Measurements from ENCODE around the gene CNOT1.
"Not testable (repeated sequence)": the region's sequence is repeated elsewhere in the genome, so short reads cannot be mapped to it uniquely, and the experiment has no call there.

CNOT1 gene

GRCh38 chr16:58638148-58639036, 8.8 kb upstream of the CNOT1 start:
- ATAC-seq, result no peak

- not testable (repeated sequence) for ATAC-seq
These were observed 7.4 kb upstream of the CNOT1 start for GRCh38 chr16:58637021-58637420.

DNA sequence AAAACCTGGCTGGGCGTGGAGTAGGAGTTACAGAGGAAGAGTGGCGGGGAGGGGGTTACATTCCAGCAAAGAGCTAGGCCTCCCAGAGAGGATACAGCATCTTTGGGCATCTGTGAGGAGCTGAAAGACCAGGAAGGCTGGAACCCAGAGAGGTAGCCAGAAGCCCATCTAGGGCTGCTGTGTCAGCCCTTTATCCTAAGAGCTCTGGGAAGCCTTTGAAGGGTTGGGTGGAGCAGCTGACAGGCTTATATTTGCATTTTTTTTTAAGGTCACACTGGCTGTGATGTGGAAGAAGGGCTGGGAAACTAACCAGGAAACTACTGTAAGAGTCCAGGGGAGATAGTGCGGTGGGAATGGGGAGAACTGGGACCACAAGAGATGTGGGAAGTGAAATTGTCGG, 6.8 kb upstream of the CNOT1 start:
- no peak for ATAC-seq

- ATAC-seq, result no peak
These were observed 5.9 kb upstream of the CNOT1 start for GRCh38 chr16:58635502-58635901.

GRCh38 chr16:58634265-58634802, 4.7 kb upstream of the CNOT1 start:
- no peak for ATAC-seq

GRCh38 chr16:58628845-58629732, 537 bp downstream of the CNOT1 start:
- peak in 1 of 2 donors; percentile 0 for ATAC-seq

GRCh38 chr16:58624209-58624608, 5.4 kb downstream of the CNOT1 start:
- no peak for ATAC-seq

- ATAC-seq, result no peak
These were observed 9.2 kb downstream of the CNOT1 start for GRCh38 chr16:58620396-58620795.

- peak; percentile 44 to 65 for ATAC-seq
These were observed 14.3 kb downstream of the CNOT1 start for GRCh38 chr16:58615280-58615679.

DNA sequence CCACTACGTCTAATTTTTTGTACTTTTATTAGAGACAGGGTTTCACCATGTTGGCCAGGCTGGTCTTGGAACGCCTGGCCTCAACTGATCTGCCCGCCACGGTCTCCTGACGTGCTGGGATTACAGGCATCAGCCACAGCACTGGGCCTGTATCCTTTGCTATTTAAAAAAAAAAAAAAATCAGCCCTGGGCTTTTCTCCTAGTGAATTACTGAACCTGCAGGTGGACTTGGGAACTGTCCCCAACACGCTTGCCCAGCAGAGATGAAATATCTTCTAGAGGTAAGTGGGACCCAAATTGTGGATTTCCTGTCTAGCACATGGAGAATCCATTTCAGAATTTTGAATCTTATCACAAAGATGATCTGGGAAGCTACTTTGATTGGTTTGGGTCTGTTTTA, 14.8 kb downstream of the CNOT1 start:
- ATAC-seq, result no peak

- ATAC-seq, result no peak
These were observed 15.4 kb downstream of the CNOT1 start for GRCh38 chr16:58614212-58614611.

- not testable (repeated sequence) for ATAC-seq
These were observed 16.7 kb downstream of the CNOT1 start for GRCh38 chr16:58612965-58613364.

GRCh38 chr16:58608601-58609136, 21.0 kb downstream of the CNOT1 start:
- no peak for ATAC-seq

DNA sequence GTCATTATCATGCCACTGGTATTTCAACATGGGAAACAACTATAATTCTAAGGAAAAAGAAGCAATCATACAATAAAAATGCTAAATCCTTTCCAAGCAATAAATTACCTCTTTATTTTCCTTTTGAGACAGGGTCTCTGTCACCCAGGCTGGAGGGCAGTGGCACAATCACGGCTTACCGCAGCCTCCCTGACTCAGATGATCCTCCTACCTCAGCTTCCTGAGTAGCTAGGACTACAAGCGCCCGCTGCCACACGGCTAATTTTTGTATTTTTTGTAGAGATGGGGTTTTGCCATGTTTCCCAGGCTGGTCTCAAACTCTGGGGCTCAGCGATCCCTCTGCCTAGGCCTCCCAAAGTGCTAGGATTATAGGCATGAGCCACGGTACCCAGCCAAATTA, 24.1 kb downstream of the CNOT1 start:
- ATAC-seq, result no peak

GRCh38 chr16:58591083-58591482, 38.5 kb downstream of the CNOT1 start:
- ATAC-seq, result no peak

DNA sequence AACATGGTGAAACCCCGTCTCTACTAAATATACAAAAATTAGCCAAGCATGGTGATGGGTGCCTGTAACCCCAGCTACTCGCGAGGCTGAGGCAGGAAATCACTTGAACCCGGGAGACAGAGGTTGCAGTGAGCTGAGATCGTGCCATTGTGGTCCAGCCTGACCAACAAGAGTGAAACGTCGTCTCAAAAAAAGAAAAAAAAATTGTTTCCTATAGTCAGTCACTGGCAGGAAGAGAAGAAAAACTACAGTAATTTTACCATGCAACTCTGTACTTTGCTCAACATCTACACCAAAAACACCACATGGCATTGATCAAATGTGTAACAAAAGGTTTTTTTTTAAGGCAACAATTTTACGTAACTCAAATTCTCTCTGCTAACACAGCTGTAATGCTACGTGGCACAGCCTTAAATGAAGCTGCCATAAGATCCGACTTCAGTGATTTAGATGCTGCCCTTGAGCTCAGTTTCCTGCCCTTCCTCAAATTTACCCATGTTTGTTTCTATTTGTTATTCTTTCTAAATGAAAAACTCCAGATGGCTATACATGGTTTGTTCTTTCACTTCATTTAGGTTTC, 40.2 kb downstream of the CNOT1 start:
- ATAC-seq, result no peak

DNA sequence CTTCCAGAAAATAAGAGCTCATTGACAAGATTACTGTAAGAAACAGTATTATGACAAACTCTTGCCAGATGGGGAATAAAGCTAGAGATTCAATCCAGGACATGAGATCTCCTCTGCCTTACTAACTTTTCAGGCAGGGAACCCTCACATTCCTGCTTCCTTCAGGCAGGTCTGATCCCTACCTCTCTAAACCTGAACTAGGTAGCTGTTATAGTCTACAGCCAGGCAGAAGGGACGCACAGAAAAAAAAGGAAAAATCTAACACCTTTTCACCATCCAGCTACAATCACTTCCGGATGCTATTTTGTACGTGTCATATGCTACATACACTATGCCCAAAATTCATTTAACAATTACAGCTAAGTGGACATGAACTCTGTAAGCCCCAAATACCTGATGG, 41.2 kb downstream of the CNOT1 start:
- no peak for ATAC-seq

DNA sequence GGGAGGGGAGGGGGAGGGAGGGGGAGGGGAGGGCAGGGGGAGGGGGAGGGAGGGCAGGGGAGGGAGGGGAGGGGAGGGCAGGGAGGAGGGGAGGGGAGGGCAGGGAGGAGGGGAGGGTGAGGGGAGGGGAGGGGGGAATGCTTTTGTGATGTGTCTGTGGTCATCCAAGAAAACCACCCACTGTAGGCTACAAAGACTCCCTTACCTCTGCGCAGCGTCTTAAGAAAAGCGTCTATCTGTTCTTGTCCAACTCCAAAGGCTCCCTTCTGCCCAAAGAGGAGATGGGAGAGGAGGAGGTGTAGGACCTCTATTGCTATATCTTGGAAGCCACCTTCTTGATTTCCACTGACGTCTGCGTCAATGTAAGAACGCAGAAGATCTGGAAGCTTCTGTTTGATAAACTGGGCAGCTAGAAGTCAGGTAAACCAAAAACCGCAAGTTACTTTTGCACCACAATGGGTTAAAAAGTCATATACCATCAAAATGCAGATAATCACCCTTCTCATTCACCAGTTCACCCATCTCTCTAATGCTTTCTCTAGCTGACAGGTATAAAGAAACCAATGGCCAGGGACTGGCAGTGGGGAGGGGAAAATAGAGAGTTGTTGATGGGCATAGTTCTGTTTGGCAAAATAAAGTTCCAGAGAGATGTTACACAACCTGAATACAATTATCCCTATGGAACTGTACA, 43.1 kb downstream of the CNOT1 start:
- no peak for ATAC-seq

DNA sequence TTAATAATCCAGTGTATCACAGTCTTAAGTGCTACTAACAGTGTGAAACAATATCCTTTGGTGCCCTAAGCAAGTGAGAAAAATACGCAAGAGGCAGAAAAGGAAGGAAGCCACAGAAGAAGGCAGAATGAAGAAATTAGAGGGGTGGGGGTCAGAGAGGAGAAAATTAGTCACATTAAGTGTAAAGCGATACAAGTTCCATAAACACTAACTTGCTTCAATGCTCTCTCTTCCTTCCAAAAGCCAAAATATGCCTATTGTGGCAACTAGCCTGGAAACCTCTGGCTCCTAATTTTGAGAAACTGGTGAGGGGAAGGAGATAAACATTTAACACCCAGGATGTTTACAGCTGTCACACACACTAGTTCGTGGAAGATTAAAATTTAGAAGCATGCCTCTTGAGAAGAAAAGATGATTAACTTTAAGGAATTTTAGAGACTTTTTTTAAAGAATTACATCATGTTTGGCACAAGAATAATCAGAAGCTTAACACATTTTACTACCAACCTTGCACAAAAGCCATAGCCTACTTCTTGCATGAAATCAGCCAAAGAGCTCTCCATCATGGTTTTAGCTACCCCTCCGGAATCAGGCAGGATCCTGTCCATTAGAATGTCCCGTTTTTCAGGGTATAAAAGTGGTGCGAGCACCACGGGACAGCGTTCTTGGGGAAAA, 44.7 kb downstream of the CNOT1 start:
- no peak for ATAC-seq

GRCh38 chr16:58582971-58583765, 46.5 kb downstream of the CNOT1 start:
- ATAC-seq, result no peak

DNA sequence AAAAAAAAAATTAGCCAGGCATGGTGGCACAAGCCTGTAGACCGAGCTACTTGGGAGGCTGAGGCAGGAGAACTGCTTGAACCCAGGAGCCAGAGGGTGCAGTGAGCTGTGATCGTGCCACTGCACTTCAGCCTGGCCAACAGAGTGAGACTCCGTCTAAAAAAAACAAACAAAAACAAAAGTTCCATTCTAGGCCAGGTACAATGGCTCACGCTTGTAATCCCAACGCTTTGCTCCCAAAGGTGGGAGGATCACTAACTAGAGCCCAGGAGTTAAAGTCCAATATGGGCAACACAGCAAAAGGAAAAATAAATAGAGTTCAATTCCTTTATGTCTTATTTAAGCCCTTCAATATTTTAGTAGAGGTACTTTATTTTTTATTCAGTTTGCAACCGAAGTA, 47.5 kb downstream of the CNOT1 start:
- ATAC-seq, result no peak

Measured in activated CD4-positive, CD25-positive, alpha-beta regulatory T cell treated with anti-CD3 and anti-CD28 coated beads, Interleukin-2, amount 50 U/mL, for 24 hours (primary cell).